HCT116 (cell line): ENCODE measurements around the gene BSN. TPM values are rescaled to one million over a fixed set of nuclear protein-coding genes. Genes with fewer than 3 reads are reported as not detected.

Experiments
- ATAC-seq: fragments of 200-7000 bp; cut with Tn5 transposase; 2 replicates; pipeline ENCODE4 v1.9.1; 2020; ENCODE audit warnings: mild to moderate bottlenecking, moderate library complexity
- BruUV-seq: library from RNA; stranded (reverse); fragments of 400-500 nt; replicated peaks from 2 replicates; lab custom pipeline; 2021; lab: Mats Ljungman, UMichigan
- CTCF ChIA-PET: fragments of 300-600 bp; sonication (Branson Sonifier 250); formaldehyde crosslinking; loops from one replicate; lab custom pipeline; 2021; ENCODE audit warnings: antibody characterized with exemption; lab: Charles Lee
- POLR2A ChIA-PET: fragments of 300-600, 350-600 bp; sonication (Branson Sonifier 250); formaldehyde crosslinking; loops from one replicate; lab custom pipeline; 2021; ENCODE audit warnings: antibody characterized with exemption; lab: Charles Lee
- RAD21 ChIA-PET, 2 experiments: fragments of 300-600 bp; sonication (Branson Sonifier 250); formaldehyde crosslinking; loops; one replicate each; lab custom pipeline; 2023; ENCODE audit warnings: low total read pairs in 2 of 2; ENCODE audit not compliant: uncharacterized antibody in 2 of 2, unreplicated experiment in 2 of 2, low non-redundant PET in 1 of 2; lab: Charles Lee
- DNase-seq: peaks from one replicate; pipeline ENCODE4 v3.0.0-alpha.2; 2010; ENCODE audit warnings: low read depth, low spot score
- H2AFZ ChIP-seq: fragments of 200-600 bp; shearing (Covaris generic), sonication (generic); 2 replicates; pipeline ENCODE4 v1.6.1; 2017; ENCODE audit warnings: low read depth, mixed run types, mixed read lengths, antibody characterized with exemption, low read length; ENCODE audit not compliant: poor library complexity, severe bottlenecking
- H3K27ac ChIP-seq: 2 replicates; pipeline ENCODE4 v1.5.1; 2012; ENCODE audit warnings: low read depth, low read length
- H3K27me3 ChIP-seq: fragments of 200-600 bp; sonication (generic); 2 replicates; pipeline ENCODE4 v1.6.1; 2016; ENCODE audit warnings: mixed run types, low read length, mixed read lengths; ENCODE audit not compliant: insufficient read depth
- H3K36me3 ChIP-seq, 2 experiments: fragments of 200-500 bp in 1 of 2; fragments of 200-600 bp in 1 of 2; sonication (Bioruptor generic) in 1 of 2; sonication (generic) in 1 of 2; 2 replicates each; pipeline versions ENCODE4 v1.5.1 to v1.6.1; 2014 to 2016; ENCODE audit warnings: low read length in 2 of 2, inconsistent platforms in 1 of 2, mixed read lengths in 1 of 2, mixed run types in 1 of 2; ENCODE audit not compliant: insufficient read depth in 2 of 2, control insufficient read depth in 1 of 2
- H3K4me1 ChIP-seq, 2 experiments: fragments of 200-600 bp in 1 of 2; sonication (generic) in 1 of 2; 2 replicates each; pipeline versions ENCODE4 v1.5.1 to v1.6.1; 2012 to 2017; ENCODE audit warnings: low read length in 2 of 2, inconsistent platforms in 1 of 2, mild to moderate bottlenecking in 1 of 2, mixed read lengths in 1 of 2, mixed run types in 1 of 2, moderate library complexity in 1 of 2; ENCODE audit not compliant: insufficient read depth in 2 of 2, control insufficient read depth in 1 of 2
- H3K4me2 ChIP-seq: fragments of 200-600 bp; sonication (generic); 2 replicates; pipeline ENCODE4 v1.6.1; 2017; ENCODE audit warnings: mixed run types, low read length, mixed read lengths
- H3K4me3 ChIP-seq, 2 experiments: fragments of 200-600 bp in 1 of 2; sonication (generic) in 1 of 2; replicated peaks in 1 of 2; 2 replicates each; pipeline ENCODE4 v1.5.1; 2011 to 2016; ENCODE audit warnings: low read length in 2 of 2, control low read depth in 1 of 2, low read depth in 1 of 2, mild to moderate bottlenecking in 1 of 2, mixed read lengths in 1 of 2, mixed run types in 1 of 2
- H3K79me2 ChIP-seq: fragments of 200-600 bp; sonication (generic); 2 replicates; pipeline ENCODE4 v1.6.1; 2017; ENCODE audit warnings: mild to moderate bottlenecking, mixed run types, low read length, moderate library complexity, mixed read lengths; ENCODE audit not compliant: insufficient read depth
- H3K9ac ChIP-seq: fragments of 200-600 bp; sonication (generic); 2 replicates; pipeline ENCODE4 v1.6.1; 2016; ENCODE audit warnings: low read length, mixed read lengths
- H3K9me2 ChIP-seq: fragments of 200-600 bp; sonication (generic), shearing (Covaris generic); 2 replicates; pipeline ENCODE4 v1.6.1; 2017; ENCODE audit warnings: mixed run types, mild to moderate bottlenecking, moderate library complexity; ENCODE audit not compliant: insufficient read depth
- H3K9me3 ChIP-seq, 2 experiments: fragments of 200-500 bp in 1 of 2; fragments of 200-600 bp in 1 of 2; sonication (Bioruptor generic) in 1 of 2; sonication (generic) in 1 of 2; 2 replicates each; pipeline ENCODE4 v1.6.1; 2014 to 2017; ENCODE audit warnings: low read length in 2 of 2, mixed read lengths in 2 of 2, inconsistent platforms in 1 of 2, low read depth in 1 of 2, mild to moderate bottlenecking in 1 of 2, mixed run types in 1 of 2, moderate library complexity in 1 of 2; ENCODE audit not compliant: control insufficient read depth in 1 of 2, insufficient read depth in 1 of 2
- H4K20me1 ChIP-seq: fragments of 200-600 bp; sonication (generic), shearing (Covaris generic); 2 replicates; pipeline ENCODE4 v1.6.1; 2017; ENCODE audit warnings: mixed run types, mild to moderate bottlenecking, moderate library complexity; ENCODE audit not compliant: insufficient read depth
- CBX3 ChIP-seq: IDR thresholded peaks from 2 replicates; pipeline ENCODE4 v1.6.1; 2012; ENCODE audit warnings: low read depth
- ELF1 ChIP-seq: IDR thresholded peaks from 2 replicates; pipeline ENCODE4 v1.6.1; 2012; ENCODE audit warnings: low read depth, borderline replicate concordance
- EZH2 ChIP-seq: fragments of 200-600 bp; sonication (generic); IDR thresholded peaks from 2 replicates; pipeline ENCODE4 v1.6.1; 2017; ENCODE audit warnings: antibody characterized with exemption, mixed run types
- JUND ChIP-seq: IDR thresholded peaks from 2 replicates; pipeline ENCODE4 v1.6.1; 2012
- MAX ChIP-seq: IDR thresholded peaks from 2 replicates; pipeline ENCODE4 v1.6.1; 2012
- POLR2A ChIP-seq: IDR thresholded peaks from 2 replicates; pipeline ENCODE4 v1.7.0; 2011; ENCODE audit warnings: borderline replicate concordance; ENCODE audit not compliant: insufficient read depth, insufficient read length; ENCODE audit errors: extremely low read depth
- RAD21 ChIP-seq: IDR thresholded peaks from 2 replicates; pipeline ENCODE4 v1.6.1; 2012; ENCODE audit warnings: low read depth, mild to moderate bottlenecking
- REST ChIP-seq: IDR thresholded peaks from 2 replicates; pipeline ENCODE4 v1.6.1; 2012; ENCODE audit warnings: low read depth
- SIN3A ChIP-seq: IDR thresholded peaks from 2 replicates; pipeline ENCODE4 v1.6.1; 2012; ENCODE audit warnings: low read depth
- TCF7L2 ChIP-seq: IDR thresholded peaks from 2 replicates; pipeline ENCODE4 v1.7.0; 2011; ENCODE audit warnings: borderline replicate concordance, inconsistent platforms; ENCODE audit not compliant: insufficient read depth, insufficient read length; ENCODE audit errors: extremely low read depth
- YY1 ChIP-seq: IDR thresholded peaks from 2 replicates; pipeline ENCODE4 v1.6.1; 2011; ENCODE audit warnings: low read length, low read depth, moderate library complexity, mild to moderate bottlenecking; ENCODE audit not compliant: insufficient replicate concordance; ENCODE audit errors: extremely low read depth
- ZBTB33 ChIP-seq: IDR thresholded peaks from 2 replicates; pipeline ENCODE4 v1.6.1; 2011; ENCODE audit warnings: mild to moderate bottlenecking, low read length, moderate library complexity; ENCODE audit not compliant: insufficient replicate concordance; ENCODE audit errors: extremely low read depth
- ZFX ChIP-seq: fragments of 450-650 bp; IDR thresholded peaks from 2 replicates; pipeline ENCODE4 v1.6.1; 2017
- ZNF274 ChIP-seq: fragments of 200-500 bp; sonication (Bioruptor generic); IDR thresholded peaks from 2 replicates; pipeline ENCODE4 v1.6.1; 2014; ENCODE audit warnings: mild to moderate bottlenecking, low read depth, low read length, inconsistent platforms
- intact Hi-C: fragments of 100-400 bp; cut with micrococcal nuclease; formaldehyde crosslinking; loops from 2 replicates; pipeline ENCODE4 v1.10.0; 2022
- total RNA-seq: library from RNA; stranded (reverse); gene quantifications from one replicate; pipeline ENCODE4 v1.2.1, GENCODE V29; 2021; ENCODE audit not compliant: unreplicated experiment
- TF ChIP-seq, protein P1 (sequence below): IDR thresholded peaks from 2 replicates; pipeline ENCODE4 v1.6.1; 2012

The BSN gene
- total RNA-seq, 1 experiment from 2014 or later: 1.5 TPM

- no peak overlapping the region for H3K4me2 ChIP-seq
- H3K4me1 ChIP-seq: no peaks in the 10 kb centered on the region
- BruUV-seq: no TSS peak
- H4K20me1 ChIP-seq: no peaks in the 10 kb centered on the region
- H3K9me2 ChIP-seq: no peaks in the 10 kb centered on the region
- ATAC-seq: no peak
- ChIA-PET CTCF (no interaction called here), POLR2A (no interaction called here), RAD21 (no interaction called here)
- no peak overlapping the region for H2AFZ ChIP-seq
- H3K79me2 ChIP-seq: no peaks in the 10 kb centered on the region
- H3K9ac ChIP-seq: no peak overlapping the region
- H3K36me3 ChIP-seq: no peaks in the 10 kb centered on the region
- H3K27ac ChIP-seq: no peak overlapping the region
- no peaks in the 10 kb centered on the region for H3K27me3 ChIP-seq
- H3K4me3 ChIP-seq: no peak overlapping the region
- H3K9me3 ChIP-seq: peaks cover 0 to 1% of the 10 kb centered on the region in 2 experiments; a peak in 2 of 4 replicates
- intact Hi-C loops: no loop called here
- TF ChIP-seq ZBTB33 (no peak), REST (no peak), ELF1 (no peak), ZFX (no peak), SIN3A (no peak), EZH2 (no peak), RAD21 (no peak), ZNF274 (no peak), MAX (no peak), CBX3 (no peak), JUND (no peak), TCF7L2 (no peak), POLR2A (no peak), YY1 (no peak)
- TF ChIP-seq, protein P1, sequence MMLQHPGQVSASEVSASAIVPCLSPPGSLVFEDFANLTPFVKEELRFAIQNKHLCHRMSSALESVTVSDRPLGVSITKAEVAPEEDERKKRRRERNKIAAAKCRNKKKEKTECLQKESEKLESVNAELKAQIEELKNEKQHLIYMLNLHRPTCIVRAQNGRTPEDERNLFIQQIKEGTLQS: no peak
- no peak for DNase-seq
Measured at GRCh38 chr3:49626796-49627195, 72.5 kb downstream of the BSN start.
